ENCODE data around the gene ADCYAP1.
A peak's percentile ranks its signal among the peaks of the same experiment; 100 is the strongest.

The ADCYAP1 gene

GRCh38 chr18:907115-907884 lies 2.6 kb downstream of the ADCYAP1 start:
- no peak overlapping the region for H3K14ac ChIP-seq (ENCODE audit: low read length)
- H2BK120ac ChIP-seq (ENCODE audit: insufficient read depth, low read length, poor library complexity) = no peak overlapping the region
- no peak overlapping the region for H2BK12ac ChIP-seq (ENCODE audit: low read length)
- H3K27me3 ChIP-seq (ENCODE audit: insufficient read depth, low read length) = peaks cover 66% of the 10 kb centered on the region
- no peak overlapping the region for H4K91ac ChIP-seq (ENCODE audit: low read depth, low read length)
- no peak overlapping the region for H2BK5ac ChIP-seq (ENCODE audit: low read depth, low read length, poor library complexity)
- H3K4ac ChIP-seq (ENCODE audit: low read depth, low read length) = no peak overlapping the region
- H3K23ac ChIP-seq (ENCODE audit: low read length) = no peak overlapping the region
- H3K18ac ChIP-seq (ENCODE audit: low read length) = no peak overlapping the region
- H4K8ac ChIP-seq (ENCODE audit: low read depth, low read length) = no peak overlapping the region
- peak in 1 of 2 donors; percentile 5 for DNase-seq
- H4K12ac ChIP-seq (ENCODE audit: low read depth, low read length) = no peak overlapping the region
- peak overlapping the region; percentile 44 for H3K4me3 ChIP-seq (ENCODE audit: low read depth, low read length)
- no peaks in the 10 kb centered on the region for H3K36me3 ChIP-seq (ENCODE audit: control insufficient read depth in 1 of 2, insufficient read depth in 2 of 2, low read length in 2 of 2)
- H3K9me3 ChIP-seq (ENCODE audit: insufficient read depth, low read depth, low read length) = peaks cover 7% of the 10 kb centered on the region
- H3K4me2 ChIP-seq (ENCODE audit: low read length) = peak overlapping the region; percentile 81
- no peaks in the 10 kb centered on the region for H3K79me1 ChIP-seq (ENCODE audit: low read length)
- no peak overlapping the region for H3K27ac ChIP-seq (ENCODE audit: low read depth, low read length)
- no peak overlapping the region for H3K9ac ChIP-seq (ENCODE audit: low read length)
- H3K79me2 ChIP-seq (ENCODE audit: control insufficient read depth, insufficient read depth, low read length, poor library complexity) = no peaks in the 10 kb centered on the region
- H2AK5ac ChIP-seq (ENCODE audit: low read length) = no peak overlapping the region
- peaks cover 10 to 14% of the 10 kb centered on the region in 2 experiments for H3K4me1 ChIP-seq (ENCODE audit: control insufficient read depth in 1 of 2, insufficient read depth in 2 of 2, low read length in 2 of 2)
- no peak overlapping the region for H2AFZ ChIP-seq (ENCODE audit: insufficient read depth, low read length, poor library complexity)
- WGBS (ENCODE audit: extremely low coverage, insufficient coverage, insufficient read length) = no CpG with 5 or more reads among the region's 75 CpGs

- H3K79me2 ChIP-seq (ENCODE audit: control insufficient read depth, insufficient read depth, low read length, poor library complexity) = no peaks in the 10 kb centered on the region
- peak overlapping the region; percentile 44 for H3K4me3 ChIP-seq (ENCODE audit: low read depth, low read length)
- peaks cover 10 to 14% of the 10 kb centered on the region in 2 experiments for H3K4me1 ChIP-seq (ENCODE audit: control insufficient read depth in 1 of 2, insufficient read depth in 2 of 2, low read length in 2 of 2)
- H3K27ac ChIP-seq (ENCODE audit: low read depth, low read length) = no peak overlapping the region
- H3K36me3 ChIP-seq (ENCODE audit: control insufficient read depth in 1 of 2, insufficient read depth in 2 of 2, low read length in 2 of 2) = no peaks in the 10 kb centered on the region
- no peak overlapping the region for H2BK12ac ChIP-seq (ENCODE audit: low read length)
- peaks cover 7% of the 10 kb centered on the region for H3K9me3 ChIP-seq (ENCODE audit: insufficient read depth, low read depth, low read length)
- H4K91ac ChIP-seq (ENCODE audit: low read depth, low read length) = no peak overlapping the region
- H2AK5ac ChIP-seq (ENCODE audit: low read length) = no peak overlapping the region
- H4K8ac ChIP-seq (ENCODE audit: low read depth, low read length) = no peak overlapping the region
- peaks cover 66% of the 10 kb centered on the region for H3K27me3 ChIP-seq (ENCODE audit: insufficient read depth, low read length)
- no peak overlapping the region for H2AFZ ChIP-seq (ENCODE audit: insufficient read depth, low read length, poor library complexity)
- H4K12ac ChIP-seq (ENCODE audit: low read depth, low read length) = no peak overlapping the region
- peak overlapping the region; percentile 81 for H3K4me2 ChIP-seq (ENCODE audit: low read length)
- no peak overlapping the region for H3K4ac ChIP-seq (ENCODE audit: low read depth, low read length)
- H2BK120ac ChIP-seq (ENCODE audit: insufficient read depth, low read length, poor library complexity) = no peak overlapping the region
- no peaks in the 10 kb centered on the region for H3K79me1 ChIP-seq (ENCODE audit: low read length)
- no peak overlapping the region for H3K9ac ChIP-seq (ENCODE audit: low read length)
- no peak overlapping the region for H3K14ac ChIP-seq (ENCODE audit: low read length)
- H2BK5ac ChIP-seq (ENCODE audit: low read depth, low read length, poor library complexity) = no peak overlapping the region
- DNase-seq = no peak
- no peak overlapping the region for H3K18ac ChIP-seq (ENCODE audit: low read length)
- no CpG with 5 or more reads among the region's 55 CpGs for WGBS (ENCODE audit: extremely low coverage, insufficient coverage, insufficient read length)
- H3K23ac ChIP-seq (ENCODE audit: low read length) = no peak overlapping the region
Measured at GRCh38 chr18:907885-908757, 3.5 kb downstream of the ADCYAP1 start.

- Histone ChIP-seq H3K4ac (ENCODE audit: low read depth, low read length) (no peak overlapping the region), H3K23ac (ENCODE audit: low read length) (no peak overlapping the region), H3K18ac (ENCODE audit: low read length) (no peak overlapping the region), H3K27ac (ENCODE audit: low read depth, low read length) (no peak overlapping the region), H3K9ac (ENCODE audit: low read length) (no peak overlapping the region), H3K4me2 (ENCODE audit: low read length) (peak overlapping the region; percentile 59), H3K4me3 (ENCODE audit: low read depth, low read length) (peak overlapping the region; percentile 13), H3K79me2 (ENCODE audit: control insufficient read depth, insufficient read depth, low read length, poor library complexity) (no peaks in the 10 kb centered on the region), H3K79me1 (ENCODE audit: low read length) (no peaks in the 10 kb centered on the region), H3K27me3 (ENCODE audit: insufficient read depth, low read length) (peaks cover 66% of the 10 kb centered on the region), H3K14ac (ENCODE audit: low read length) (no peak overlapping the region), H4K12ac (ENCODE audit: low read depth, low read length) (no peak overlapping the region), H4K91ac (ENCODE audit: low read depth, low read length) (no peak overlapping the region), H2AFZ (ENCODE audit: insufficient read depth, low read length, poor library complexity) (no peak overlapping the region), H2AK5ac (ENCODE audit: low read length) (no peak overlapping the region), H3K9me3 (ENCODE audit: insufficient read depth, low read depth, low read length) (peaks cover 7% of the 10 kb centered on the region), H3K36me3 (ENCODE audit: control insufficient read depth in 1 of 2, insufficient read depth in 2 of 2, low read length in 2 of 2) (no peaks in the 10 kb centered on the region), H2BK12ac (ENCODE audit: low read length) (no peak overlapping the region), H2BK120ac (ENCODE audit: insufficient read depth, low read length, poor library complexity) (no peak overlapping the region), H2BK5ac (ENCODE audit: low read depth, low read length, poor library complexity) (no peak overlapping the region), H3K4me1 (ENCODE audit: control insufficient read depth in 1 of 2, insufficient read depth in 2 of 2, low read length in 2 of 2) (peaks cover 10 to 14% of the 10 kb centered on the region in 2 experiments), H4K8ac (ENCODE audit: low read depth, low read length) (no peak overlapping the region)
- WGBS (ENCODE audit: extremely low coverage, insufficient coverage, insufficient read length) = no CpG with 5 or more reads among the region's 69 CpGs
- no peak for DNase-seq
Measured at GRCh38 chr18:908758-909724, 4.4 kb downstream of the ADCYAP1 start.

GRCh38 chr18:910247-910646 lies 5.6 kb downstream of the ADCYAP1 start:
- H4K12ac ChIP-seq (ENCODE audit: low read depth, low read length) = no peak overlapping the region
- H2AK5ac ChIP-seq (ENCODE audit: low read length) = no peak overlapping the region
- no peaks in the 10 kb centered on the region for H3K36me3 ChIP-seq (ENCODE audit: control insufficient read depth in 1 of 2, insufficient read depth in 2 of 2, low read length in 2 of 2)
- H3K4me2 ChIP-seq (ENCODE audit: low read length) = no peak overlapping the region
- H2BK5ac ChIP-seq (ENCODE audit: low read depth, low read length, poor library complexity) = no peak overlapping the region
- no peak overlapping the region for H4K91ac ChIP-seq (ENCODE audit: low read depth, low read length)
- no peak overlapping the region for H3K9ac ChIP-seq (ENCODE audit: low read length)
- no peak overlapping the region for H2BK120ac ChIP-seq (ENCODE audit: insufficient read depth, low read length, poor library complexity)
- H4K8ac ChIP-seq (ENCODE audit: low read depth, low read length) = no peak overlapping the region
- no peak overlapping the region for H3K14ac ChIP-seq (ENCODE audit: low read length)
- no peak overlapping the region for H3K23ac ChIP-seq (ENCODE audit: low read length)
- peaks cover 10 to 14% of the 10 kb centered on the region in 2 experiments for H3K4me1 ChIP-seq (ENCODE audit: control insufficient read depth in 1 of 2, insufficient read depth in 2 of 2, low read length in 2 of 2)
- no peaks in the 10 kb centered on the region for H3K79me2 ChIP-seq (ENCODE audit: control insufficient read depth, insufficient read depth, low read length, poor library complexity)
- H3K4me3 ChIP-seq (ENCODE audit: low read depth, low read length) = no peak overlapping the region
- no peak overlapping the region for H2AFZ ChIP-seq (ENCODE audit: insufficient read depth, low read length, poor library complexity)
- H3K27ac ChIP-seq (ENCODE audit: low read depth, low read length) = no peak overlapping the region
- peaks cover 53% of the 10 kb centered on the region for H3K27me3 ChIP-seq (ENCODE audit: insufficient read depth, low read length)
- no peak overlapping the region for H2BK12ac ChIP-seq (ENCODE audit: low read length)
- no peaks in the 10 kb centered on the region for H3K79me1 ChIP-seq (ENCODE audit: low read length)
- peaks cover 6% of the 10 kb centered on the region for H3K9me3 ChIP-seq (ENCODE audit: insufficient read depth, low read depth, low read length)
- no peak for DNase-seq
- WGBS (ENCODE audit: extremely low coverage, insufficient coverage, insufficient read length) = no CpG with 5 or more reads among the region's 5 CpGs
- no peak overlapping the region for H3K4ac ChIP-seq (ENCODE audit: low read depth, low read length)
- no peak overlapping the region for H3K18ac ChIP-seq (ENCODE audit: low read length)
